ENCODE measurements around the gene CCDC85C. TPM values are rescaled to one million over a fixed set of nuclear protein-coding genes. Genes with fewer than 3 reads are reported as not detected.

The CCDC85C gene
- total and polyA plus RNA-seq, 9 donors: 2.1 to 28.4 (median 13.1) TPM

DNA sequence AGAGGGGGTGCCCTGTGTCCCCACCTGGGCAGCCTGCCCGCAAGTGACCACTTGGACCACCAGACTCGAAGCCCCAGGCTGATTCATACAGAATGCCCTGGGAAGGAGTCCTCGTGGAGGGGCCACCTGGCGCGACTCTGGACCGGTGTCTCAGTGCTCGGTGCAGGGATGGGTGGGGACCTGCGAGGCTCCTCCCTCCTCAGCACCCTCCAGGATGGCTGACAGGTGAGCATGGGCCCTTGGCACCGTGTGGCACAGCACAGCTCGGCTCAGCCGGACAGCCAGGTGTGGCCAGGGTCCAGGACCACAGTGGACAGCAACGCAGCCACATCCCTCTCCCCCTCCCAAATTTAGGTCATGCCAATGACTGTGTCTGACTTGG lies 78.3 kb downstream of the CCDC85C start:
- Histone ChIP-seq H3K27ac (no peak overlapping the region), H3K4me3 (no peak overlapping the region), H3K4me1 (ENCODE audit: insufficient read depth) (peaks cover 18% of the 10 kb centered on the region), H3K27me3 (no peaks in the 10 kb centered on the region), H3K36me3 (no peaks in the 10 kb centered on the region), H3K9me3 (no peaks in the 10 kb centered on the region)
- TF ChIP-seq, protein P1, sequence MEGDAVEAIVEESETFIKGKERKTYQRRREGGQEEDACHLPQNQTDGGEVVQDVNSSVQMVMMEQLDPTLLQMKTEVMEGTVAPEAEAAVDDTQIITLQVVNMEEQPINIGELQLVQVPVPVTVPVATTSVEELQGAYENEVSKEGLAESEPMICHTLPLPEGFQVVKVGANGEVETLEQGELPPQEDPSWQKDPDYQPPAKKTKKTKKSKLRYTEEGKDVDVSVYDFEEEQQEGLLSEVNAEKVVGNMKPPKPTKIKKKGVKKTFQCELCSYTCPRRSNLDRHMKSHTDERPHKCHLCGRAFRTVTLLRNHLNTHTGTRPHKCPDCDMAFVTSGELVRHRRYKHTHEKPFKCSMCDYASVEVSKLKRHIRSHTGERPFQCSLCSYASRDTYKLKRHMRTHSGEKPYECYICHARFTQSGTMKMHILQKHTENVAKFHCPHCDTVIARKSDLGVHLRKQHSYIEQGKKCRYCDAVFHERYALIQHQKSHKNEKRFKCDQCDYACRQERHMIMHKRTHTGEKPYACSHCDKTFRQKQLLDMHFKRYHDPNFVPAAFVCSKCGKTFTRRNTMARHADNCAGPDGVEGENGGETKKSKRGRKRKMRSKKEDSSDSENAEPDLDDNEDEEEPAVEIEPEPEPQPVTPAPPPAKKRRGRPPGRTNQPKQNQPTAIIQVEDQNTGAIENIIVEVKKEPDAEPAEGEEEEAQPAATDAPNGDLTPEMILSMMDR (IDR thresholded peaks at IDR 0.05): no peak
- TF ChIP-seq EP300 (IDR thresholded peaks at IDR 0.05): no peak
- no peak for TF ChIP-seq POLR2A (IDR thresholded peaks at IDR 0.05)
- DNase-seq: peak in 1 of 5 donors; percentile 33
- WGBS, 3 donors: 92 to 96% (median 93%) methylated on average over 5 to 12 of the region's 12 CpGs
- intact Hi-C loops (cut with DNase I): loop anchor here in 2 of 4 donors (5.0 to 10.0 kb wide), 2 partner anchors 37 to 359 kb away; no protein-coding TSS in a partner anchor

DNA sequence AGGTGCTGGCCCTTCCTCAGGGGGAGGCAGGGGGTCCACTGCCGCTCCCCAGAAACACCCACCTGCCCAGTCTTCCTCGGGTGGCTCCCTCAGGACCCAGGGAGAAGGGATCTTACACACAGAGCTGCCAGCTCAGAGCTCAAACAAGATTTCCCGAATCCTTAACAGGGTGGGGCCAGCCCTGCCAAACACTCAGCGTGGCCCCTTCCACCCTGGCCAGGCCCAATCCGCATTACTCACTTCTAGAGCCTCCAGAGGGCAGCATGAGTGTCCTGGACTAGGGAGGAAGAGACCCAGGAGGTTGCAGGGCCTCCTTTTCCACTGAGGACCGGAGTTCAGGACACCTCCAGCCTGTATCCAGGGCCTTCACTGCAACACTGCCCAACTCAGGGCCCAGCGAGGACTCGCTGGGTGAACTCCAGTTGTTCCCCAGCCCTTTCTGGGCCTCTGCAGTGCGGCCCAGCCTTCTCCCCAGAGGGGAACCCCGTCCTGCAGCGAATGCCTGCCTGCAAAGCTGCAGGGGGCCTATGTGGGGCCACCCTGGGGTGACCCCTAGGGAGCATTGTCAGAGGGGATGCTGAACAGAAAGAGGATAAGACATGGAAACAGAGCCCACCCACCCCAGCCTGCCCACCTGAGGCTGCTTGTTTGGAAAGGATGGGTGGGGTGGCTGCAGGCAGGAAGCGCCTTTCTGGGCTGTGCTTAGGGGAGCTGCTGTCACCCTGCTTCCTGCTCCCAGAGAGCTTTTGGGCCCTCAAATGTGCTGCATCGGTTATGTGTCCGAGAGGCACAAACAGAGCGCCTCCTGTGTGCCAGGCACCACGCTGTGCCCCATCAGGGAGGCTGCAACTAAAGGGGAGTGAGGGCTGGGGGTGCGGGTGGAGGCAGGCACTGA lies 79.0 kb downstream of the CCDC85C start:
- DNase-seq: peak in 1 of 5 donors; percentile 35
- no peak overlapping the region for H3K27ac ChIP-seq
- H3K36me3 ChIP-seq: no peaks in the 10 kb centered on the region
- peaks cover 18% of the 10 kb centered on the region for H3K4me1 ChIP-seq (ENCODE audit: insufficient read depth)
- 72 to 80% (median 76%) methylated on average over 13 to 17 of the region's 17 CpGs for WGBS, 3 donors
- H3K27me3 ChIP-seq: no peaks in the 10 kb centered on the region
- intact Hi-C loops (cut with DNase I): loop anchor here in 3 of 4 donors (5.0 to 10.0 kb wide), 3 partner anchors 37 to 360 kb away; no protein-coding TSS in a partner anchor
- no peak for TF ChIP-seq EP300 (IDR thresholded peaks at IDR 0.05)
- TF ChIP-seq POLR2A (IDR thresholded peaks at IDR 0.05): no peak
- TF ChIP-seq, protein P1 (IDR thresholded peaks at IDR 0.05): no peak
- H3K4me3 ChIP-seq: no peak overlapping the region
- no peaks in the 10 kb centered on the region for H3K9me3 ChIP-seq

DNA sequence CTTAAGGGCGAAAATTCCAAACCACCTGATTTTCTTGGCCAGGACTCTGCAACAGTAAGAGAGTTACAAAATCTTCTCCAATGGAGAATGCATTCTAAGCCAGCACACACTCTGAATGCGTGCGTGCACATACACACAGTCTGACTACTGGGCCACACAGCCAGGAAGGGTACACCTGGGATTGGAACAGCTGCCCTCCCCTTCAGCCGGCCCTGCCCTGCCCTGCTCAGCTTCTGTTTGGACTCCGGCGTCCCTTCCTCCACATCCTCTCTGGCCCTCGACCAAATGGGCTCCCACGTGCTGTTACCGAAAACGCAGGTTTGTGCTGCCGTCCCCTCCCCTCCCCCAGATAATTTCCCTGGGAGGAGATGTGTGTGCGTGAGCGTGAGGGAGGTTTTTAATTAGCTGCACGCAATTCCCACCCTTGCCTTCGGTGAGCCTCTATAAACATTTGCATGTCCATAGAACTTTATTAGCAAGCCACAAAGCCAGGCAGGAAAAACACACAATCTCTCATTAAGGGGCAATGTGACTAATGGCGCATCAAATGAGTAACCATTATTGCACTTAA lies 79.8 kb downstream of the CCDC85C start:
- Histone ChIP-seq H3K4me3 (no peak overlapping the region), H3K27me3 (no peaks in the 10 kb centered on the region), H3K4me1 (ENCODE audit: insufficient read depth) (peaks cover 18% of the 10 kb centered on the region), H3K27ac (no peak overlapping the region), H3K36me3 (no peaks in the 10 kb centered on the region), H3K9me3 (no peaks in the 10 kb centered on the region)
- intact Hi-C loops (cut with DNase I): loop anchor here in 2 of 4 donors (5.0 to 10.0 kb wide), 2 partner anchors 83 to 361 kb away; no protein-coding TSS in a partner anchor
- WGBS, 3 donors: 35 to 39% (median 36%) methylated on average over 16 of the region's 16 CpGs
- peak; percentile 49 to 73 (median 58) for DNase-seq
- TF ChIP-seq EP300 (IDR thresholded peaks at IDR 0.05): no peak
- TF ChIP-seq, protein P1 (IDR thresholded peaks at IDR 0.05): no peak
- no peak for TF ChIP-seq POLR2A (IDR thresholded peaks at IDR 0.05)

DNA sequence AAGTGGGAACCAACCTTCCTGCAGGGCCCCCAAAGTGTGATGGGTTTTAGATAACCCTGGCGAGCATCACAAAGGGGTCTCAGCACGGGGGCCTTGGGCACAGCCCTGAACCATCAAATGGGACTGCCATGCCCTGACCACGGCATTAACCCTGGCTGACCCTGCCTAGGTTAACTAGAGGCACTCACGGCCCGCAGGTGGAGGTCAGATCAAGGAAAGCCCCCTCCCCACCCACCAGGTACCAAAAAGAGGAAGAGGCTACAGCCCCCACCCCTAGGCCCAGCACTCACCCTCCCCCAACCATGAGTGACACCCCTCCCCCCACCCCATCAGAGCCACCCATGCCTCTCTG lies 80.3 kb downstream of the CCDC85C start:
- Histone ChIP-seq H3K27ac (peak overlapping the region; percentile 47 to 54), H3K27me3 (no peaks in the 10 kb centered on the region), H3K4me1 (ENCODE audit: insufficient read depth) (peaks cover 18% of the 10 kb centered on the region), H3K9me3 (no peaks in the 10 kb centered on the region), H3K36me3 (no peaks in the 10 kb centered on the region), H3K4me3 (no peak overlapping the region)
- TF ChIP-seq EP300 (IDR thresholded peaks at IDR 0.05) (no peak), POLR2A (IDR thresholded peaks at IDR 0.05) (no peak)
- TF ChIP-seq, protein P1 (IDR thresholded peaks at IDR 0.05): no peak
- DNase-seq: no peak
- intact Hi-C loops (cut with DNase I): loop anchor here in 2 of 4 donors (5.0 to 10.0 kb wide), 2 partner anchors 84 to 361 kb away; no protein-coding TSS in a partner anchor
- 56 to 68% (median 62%) methylated on average over 5 of the region's 5 CpGs for WGBS, 3 donors

All from ovary (tissue), 9 donors.